ENCODE measurements around the gene MSI2.

DNA sequence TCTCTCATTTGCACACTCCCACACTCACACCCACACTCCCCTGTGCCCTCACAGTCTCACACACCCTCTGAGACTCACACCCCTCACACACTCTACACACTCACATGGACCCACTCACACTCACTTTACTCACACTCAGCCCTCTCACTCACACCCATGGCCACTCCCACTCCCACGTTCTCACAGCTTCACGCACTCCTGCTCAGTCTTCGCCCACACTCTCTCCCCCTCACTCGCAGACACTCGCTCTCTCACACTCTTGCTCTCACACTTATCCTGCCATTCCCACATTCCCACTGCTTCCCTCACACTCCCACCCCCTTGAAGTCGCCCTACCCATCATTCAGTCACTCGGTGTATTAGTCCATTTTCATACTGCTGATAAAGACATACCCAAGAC, 440.9 kb downstream of the MSI2 start:
- no peak for TF ChIP-seq POLR2A (IDR thresholded peaks at IDR 0.05)
- TF ChIP-seq, protein P1, sequence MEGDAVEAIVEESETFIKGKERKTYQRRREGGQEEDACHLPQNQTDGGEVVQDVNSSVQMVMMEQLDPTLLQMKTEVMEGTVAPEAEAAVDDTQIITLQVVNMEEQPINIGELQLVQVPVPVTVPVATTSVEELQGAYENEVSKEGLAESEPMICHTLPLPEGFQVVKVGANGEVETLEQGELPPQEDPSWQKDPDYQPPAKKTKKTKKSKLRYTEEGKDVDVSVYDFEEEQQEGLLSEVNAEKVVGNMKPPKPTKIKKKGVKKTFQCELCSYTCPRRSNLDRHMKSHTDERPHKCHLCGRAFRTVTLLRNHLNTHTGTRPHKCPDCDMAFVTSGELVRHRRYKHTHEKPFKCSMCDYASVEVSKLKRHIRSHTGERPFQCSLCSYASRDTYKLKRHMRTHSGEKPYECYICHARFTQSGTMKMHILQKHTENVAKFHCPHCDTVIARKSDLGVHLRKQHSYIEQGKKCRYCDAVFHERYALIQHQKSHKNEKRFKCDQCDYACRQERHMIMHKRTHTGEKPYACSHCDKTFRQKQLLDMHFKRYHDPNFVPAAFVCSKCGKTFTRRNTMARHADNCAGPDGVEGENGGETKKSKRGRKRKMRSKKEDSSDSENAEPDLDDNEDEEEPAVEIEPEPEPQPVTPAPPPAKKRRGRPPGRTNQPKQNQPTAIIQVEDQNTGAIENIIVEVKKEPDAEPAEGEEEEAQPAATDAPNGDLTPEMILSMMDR (IDR thresholded peaks at IDR 0.05), result no peak

Data from right lobe of liver (tissue), 4 donors.